ENCODE data around the gene TMEM39B.
"Not testable (repeated sequence)": the region's sequence is repeated elsewhere in the genome, so short reads cannot be mapped to it uniquely, and the experiment has no call there.

Gene TMEM39B

DNA sequence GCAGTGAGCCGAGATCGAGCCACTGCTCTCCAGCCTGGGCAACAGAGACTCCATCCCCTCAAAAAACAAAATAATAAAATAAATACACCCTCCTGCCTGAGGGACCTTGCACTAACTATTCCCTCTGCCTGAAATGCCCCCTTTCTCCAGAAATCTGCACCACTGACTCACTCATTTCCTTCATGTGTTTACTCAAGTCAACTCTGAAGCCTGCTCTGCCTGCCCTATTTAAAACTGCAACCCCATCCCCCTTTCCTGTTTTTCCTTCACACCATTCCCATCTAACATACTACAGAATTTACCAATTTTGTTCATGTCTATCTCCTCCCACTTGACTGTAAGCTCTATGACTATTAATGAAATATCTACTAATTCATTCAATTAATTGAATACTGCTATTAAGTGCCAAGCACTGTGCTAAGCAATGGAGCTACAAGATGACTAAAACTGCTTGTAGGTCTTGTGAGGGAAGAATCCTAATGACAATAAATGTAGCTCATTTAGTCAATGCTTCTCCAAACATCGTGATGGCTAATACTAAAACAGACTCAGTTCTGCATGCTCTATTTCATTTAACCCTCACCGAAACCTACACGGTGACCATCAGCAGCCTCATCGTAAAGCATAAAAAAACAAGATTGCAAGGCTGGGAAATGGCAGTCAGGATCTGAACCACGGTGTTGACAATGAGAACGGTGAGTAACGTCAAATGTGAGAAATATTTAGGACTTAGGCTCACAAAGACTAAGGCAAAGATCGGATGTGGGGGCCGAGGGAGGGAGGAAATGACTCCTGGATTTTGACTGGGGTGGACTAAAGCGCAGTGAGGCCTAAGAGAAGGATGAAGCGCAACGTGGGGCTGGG, 749 bp upstream of the TMEM39B start:
- DNase-seq, result peak; percentile 67

DNA sequence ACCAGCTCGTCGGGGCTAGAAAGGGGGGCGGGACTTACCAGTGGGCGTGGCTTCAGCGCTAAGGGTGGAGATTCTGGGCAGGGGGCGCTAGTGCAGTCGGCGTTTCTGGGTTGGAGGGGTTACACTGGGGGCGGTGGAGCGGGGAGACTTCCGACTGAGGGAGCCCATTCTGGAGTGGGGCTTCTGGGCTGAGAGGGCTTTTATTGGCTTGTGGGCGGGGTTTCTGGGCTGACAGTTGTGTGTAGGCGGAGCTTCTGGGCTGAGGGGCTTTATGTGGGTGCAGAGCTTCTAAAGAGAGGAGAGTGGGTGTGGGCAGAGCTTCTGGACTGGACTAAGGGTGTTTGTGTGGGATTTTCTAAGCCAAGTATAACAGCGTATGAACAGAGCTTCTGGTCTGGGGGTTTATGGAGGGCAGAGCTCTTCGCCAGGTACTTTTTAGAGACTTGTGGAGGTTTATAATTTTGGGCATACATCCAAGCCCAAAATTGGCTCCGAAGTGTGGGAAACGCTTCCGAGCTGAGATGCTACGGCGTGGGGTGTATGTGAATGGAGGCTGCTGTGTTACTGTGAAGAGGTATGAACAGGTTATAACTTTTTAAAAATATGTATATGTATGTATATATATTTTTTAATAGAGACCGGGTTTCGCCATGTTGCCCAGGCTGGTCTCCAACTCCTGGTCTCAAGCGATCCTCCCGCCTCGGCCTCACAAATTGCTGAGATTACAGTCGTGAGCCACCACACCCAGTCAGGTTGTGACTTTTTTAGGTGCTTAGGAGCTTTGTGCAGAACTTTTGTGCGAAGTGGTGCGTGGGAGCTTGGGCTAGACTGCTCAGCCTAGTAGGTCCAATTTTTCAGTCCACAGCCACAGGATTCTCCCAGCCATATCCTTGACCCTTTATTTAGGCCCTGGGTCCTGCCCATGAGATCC, 825 bp downstream of the TMEM39B start:
- no peak for DNase-seq

GRCh38 chr1:32074841-32075240, 2.1 kb downstream of the TMEM39B start:
- no peak for DNase-seq

- DNase-seq, result no peak
These were observed 4.7 kb downstream of the TMEM39B start for GRCh38 chr1:32077451-32077850.

DNA sequence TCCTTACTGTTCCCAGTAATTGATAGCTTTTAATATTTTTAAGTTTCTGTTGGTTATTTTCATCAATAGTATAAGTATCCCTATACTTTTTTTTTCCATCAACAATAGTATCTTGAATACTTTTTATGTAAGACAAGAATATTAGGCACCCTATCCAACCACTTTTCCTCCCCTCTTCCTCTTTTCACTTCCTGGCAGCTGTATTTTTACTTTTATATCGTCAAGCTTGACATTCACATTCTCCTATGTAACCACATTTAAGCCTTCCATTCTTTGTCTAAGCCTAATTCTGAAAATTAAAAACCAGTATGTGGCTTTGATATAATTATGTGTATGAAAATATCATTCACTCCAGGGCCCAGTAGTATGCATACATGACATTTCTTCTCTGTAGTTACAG, 9.3 kb downstream of the TMEM39B start:
- no peak for DNase-seq

DNA sequence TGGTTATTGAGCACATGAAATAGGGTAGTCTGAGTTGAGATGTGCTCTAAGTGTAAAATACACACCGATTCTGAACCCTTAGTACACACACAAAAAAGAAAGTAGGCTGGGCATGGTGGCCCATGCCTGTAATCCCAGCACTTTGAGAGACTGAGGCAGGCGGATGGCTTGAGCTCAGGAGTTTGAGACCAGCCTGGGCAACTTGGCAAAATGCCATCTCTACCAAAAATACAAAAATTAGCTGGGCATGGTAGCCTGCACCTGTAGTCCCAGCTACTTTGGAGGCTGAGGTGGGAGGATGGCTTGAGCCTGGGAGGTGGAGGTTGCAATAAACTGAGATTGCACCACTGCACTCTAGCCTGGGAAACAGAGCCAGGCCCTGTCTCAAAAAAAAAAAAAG, 13.6 kb downstream of the TMEM39B start:
- not testable (repeated sequence) for DNase-seq

DNA sequence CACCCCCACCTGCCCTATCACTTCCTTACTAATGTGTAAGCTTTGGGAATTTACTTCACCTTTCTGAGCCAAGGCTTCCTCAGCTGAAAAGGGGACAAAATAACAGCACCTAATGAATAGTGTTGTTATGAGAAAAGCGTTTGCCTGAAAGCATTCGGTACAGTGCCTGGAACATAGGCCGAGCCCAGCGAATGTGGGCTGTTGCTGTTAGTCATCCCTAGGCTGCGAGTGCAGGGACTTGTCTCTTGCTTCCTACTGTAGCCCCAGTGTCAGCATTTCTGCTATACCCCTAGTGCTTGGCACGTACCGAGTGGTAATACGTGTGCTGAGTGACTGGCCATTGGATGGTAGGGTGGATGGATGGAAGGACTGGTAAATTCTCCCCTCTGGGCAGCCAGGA, 18.4 kb downstream of the TMEM39B start:
- DNase-seq, result no peak

DNA sequence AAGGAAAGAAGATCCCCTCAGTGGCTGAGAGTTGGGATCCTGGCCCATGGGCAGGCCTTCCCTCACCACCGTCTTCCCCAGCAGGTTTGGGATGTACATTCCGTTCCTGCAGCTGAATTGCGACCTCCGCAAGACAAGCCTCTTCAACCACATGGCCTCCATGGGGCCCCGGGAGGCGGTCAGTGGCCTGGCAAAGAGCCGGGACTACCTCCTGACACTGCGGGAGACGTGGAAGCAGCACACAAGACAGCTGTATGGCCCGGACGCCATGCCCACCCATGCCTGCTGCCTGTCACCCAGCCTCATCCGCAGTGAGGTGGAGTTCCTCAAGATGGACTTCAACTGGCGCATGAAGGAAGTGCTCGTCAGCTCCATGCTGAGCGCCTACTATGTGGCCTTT, 18.9 kb downstream of the TMEM39B start:
- no peak for DNase-seq

DNA sequence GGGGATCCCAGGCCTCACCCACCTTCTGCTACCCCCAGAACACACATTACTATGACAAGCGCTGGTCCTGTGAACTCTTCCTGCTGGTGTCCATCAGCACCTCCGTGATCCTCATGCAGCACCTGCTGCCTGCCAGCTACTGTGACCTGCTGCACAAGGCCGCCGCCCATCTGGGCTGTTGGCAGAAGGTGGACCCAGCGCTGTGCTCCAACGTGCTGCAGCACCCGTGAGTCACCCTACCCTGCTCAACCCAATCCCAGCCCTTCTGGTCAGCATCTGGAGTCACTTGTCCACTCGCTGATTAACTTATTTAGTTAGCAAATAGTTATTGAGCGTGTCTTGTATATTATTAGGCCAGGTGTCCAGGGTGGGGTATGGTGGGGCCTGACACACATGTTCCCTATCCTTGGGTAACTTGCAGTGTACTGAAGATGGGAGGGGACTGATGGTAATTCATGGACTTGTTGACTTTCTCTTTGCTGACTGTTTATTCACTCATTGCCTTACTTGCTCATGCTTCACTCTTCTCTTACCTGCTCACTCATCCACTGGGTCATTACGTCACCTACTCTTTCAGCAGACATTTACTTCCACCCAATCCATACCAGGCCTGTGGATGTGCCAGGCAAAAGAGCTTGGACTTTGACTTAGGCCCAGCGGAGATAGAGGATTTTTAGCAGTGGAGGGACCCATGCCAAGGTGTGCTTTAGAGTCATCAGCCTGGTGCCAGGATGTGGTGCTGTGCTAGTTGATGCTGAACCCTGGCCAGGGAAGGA, 22.2 kb downstream of the TMEM39B start:
- no peak for DNase-seq

DNA sequence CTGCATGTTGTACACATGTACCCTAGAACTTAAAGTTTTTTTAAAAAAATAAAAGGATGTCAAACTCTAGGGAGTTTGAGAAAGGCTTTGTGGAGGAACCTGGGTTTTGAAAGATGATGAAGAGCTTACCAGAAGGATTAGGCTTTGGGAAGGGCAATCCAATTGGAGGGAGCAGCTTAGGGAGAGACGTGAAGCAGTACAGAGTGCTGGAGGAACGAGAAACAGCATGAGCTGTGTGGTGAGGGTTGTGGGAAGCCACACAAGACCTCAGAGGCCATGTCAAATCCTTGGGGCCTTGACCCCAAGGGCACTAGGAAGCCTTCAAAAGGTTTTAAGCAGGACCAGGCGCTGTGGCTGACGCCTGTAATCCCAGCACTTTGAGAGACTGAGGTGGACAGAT, 26.7 kb downstream of the TMEM39B start:
- no peak for DNase-seq

GRCh38 chr1:32100359-32100758, 27.6 kb downstream of the TMEM39B start:
- no peak for DNase-seq

- DNase-seq, result peak; percentile 78
These were observed 28.3 kb downstream of the TMEM39B start for GRCh38 chr1:32100807-32101708.

- DNase-seq, result no peak
These were observed 31.4 kb downstream of the TMEM39B start for GRCh38 chr1:32104127-32104526.

GRCh38 chr1:32105338-32105737, 32.6 kb downstream of the TMEM39B start:
- no peak for DNase-seq

- no peak for DNase-seq
These were observed 34.0 kb downstream of the TMEM39B start for GRCh38 chr1:32106663-32107275.

GRCh38 chr1:32107742-32108661, 35.3 kb downstream of the TMEM39B start, which contains the start of gene KPNA6:
TSS of gene KPNA6 (plus strand) at chr1:32108056. CDS start at chr1:32108131, 75 bp downstream.
- DNase-seq, result peak; percentile 97

GRCh38 chr1:32111040-32111623, 38.4 kb downstream of the TMEM39B start:
- DNase-seq, result no peak

DNA sequence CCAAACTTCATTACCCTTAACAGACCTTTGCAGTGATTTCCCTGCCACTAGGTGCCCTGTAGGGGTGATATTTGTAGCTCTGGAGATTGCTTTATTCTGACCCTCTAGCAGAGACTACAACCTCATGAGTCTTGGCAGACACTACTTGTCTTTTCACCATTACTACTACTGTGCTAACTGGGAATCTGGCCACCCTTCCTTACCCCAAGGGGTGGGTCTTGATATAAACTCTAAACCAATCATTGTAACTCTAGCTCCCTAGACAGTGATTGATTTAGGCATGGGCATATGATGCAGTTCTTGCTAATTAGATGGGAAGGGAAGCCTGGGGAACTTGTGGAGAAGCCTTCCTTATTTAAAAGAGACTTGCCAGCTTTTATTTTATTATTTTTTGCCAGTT, 39.0 kb downstream of the TMEM39B start:
- DNase-seq, result no peak

DNA sequence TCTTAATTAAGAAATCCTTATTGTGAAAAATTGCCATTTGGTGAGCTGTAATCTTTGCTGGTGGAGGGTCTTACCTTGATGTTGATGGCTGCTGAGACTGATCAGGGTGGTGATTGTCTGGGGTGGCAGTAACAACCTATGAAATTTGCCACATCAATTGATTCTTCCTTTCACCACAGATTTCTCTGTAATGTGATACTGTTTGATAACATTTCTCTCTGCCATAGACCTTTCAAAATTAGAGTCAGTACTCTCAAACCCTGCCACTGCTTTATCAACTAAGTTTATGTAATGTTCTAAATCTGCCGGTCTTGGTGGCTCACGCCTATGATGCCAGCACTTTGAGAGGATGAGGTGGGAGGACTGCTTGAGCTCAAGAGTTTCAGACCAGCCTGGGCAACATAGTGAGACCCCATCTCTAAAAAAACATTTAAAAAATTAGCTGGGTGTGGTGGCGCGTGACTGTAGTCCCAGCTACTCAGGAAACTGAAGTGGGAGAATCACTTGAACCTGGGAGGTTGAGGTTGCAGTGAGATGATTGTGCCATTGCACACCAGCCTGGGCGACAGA, 40.2 kb downstream of the TMEM39B start:
- DNase-seq, result no peak
